Chondrocyte (in vitro differentiated cells): ENCODE measurements around the gene MYL6. TPM values are rescaled to one million over a fixed set of nuclear protein-coding genes. Genes with fewer than 3 reads are reported as not detected.
"Not testable (repeated sequence)": the region's sequence is repeated elsewhere in the genome, so short reads cannot be mapped to it uniquely, and the experiment has no call there.

Experiments
- DNase-seq: peaks from one replicate; pipeline ENCODE4 v3.0.0; 2021; ENCODE audit warnings: mixed read lengths, low spot score
- H3K27ac Mint-ChIP-seq: one replicate; pipeline ENCODE4 v1.8.0; 2021; ENCODE audit warnings: mild to moderate bottlenecking, moderate library complexity, mixed read lengths; ENCODE audit not compliant: unreplicated experiment
- H3K27me3 Mint-ChIP-seq: 2 replicates; pipeline ENCODE4 v1.8.0; 2021; ENCODE audit warnings: low read depth, mixed read lengths
- H3K36me3 Mint-ChIP-seq: 2 replicates; pipeline ENCODE4 v1.8.0; 2021; ENCODE audit warnings: low read depth, mixed read lengths
- H3K4me1 Mint-ChIP-seq: 2 replicates; pipeline ENCODE4 v1.8.0; 2021; ENCODE audit warnings: low read depth, mild to moderate bottlenecking, mixed read lengths
- H3K4me3 Mint-ChIP-seq: one replicate; pipeline ENCODE4 v1.8.0; 2021; ENCODE audit warnings: mild to moderate bottlenecking, moderate library complexity, mixed read lengths; ENCODE audit not compliant: unreplicated experiment
- H3K9me3 Mint-ChIP-seq: 2 replicates; pipeline ENCODE4 v1.8.0; 2021; ENCODE audit warnings: low read depth, mixed read lengths
- CTCF ChIP-seq: fragments of 200-600 bp; sonication (generic); IDR thresholded peaks from 2 replicates; pipeline ENCODE4 v1.5.0; 2021; ENCODE audit warnings: antibody characterized with exemption, mild to moderate bottlenecking, moderate library complexity
- total RNA-seq: library from RNA; stranded (reverse); gene quantifications from 3 replicates; pipeline ENCODE4 v1.2.1, GENCODE V29; 2021

MYL6 gene
- total RNA-seq, 1 donor from 2014 or later = 2,282 TPM

DNA sequence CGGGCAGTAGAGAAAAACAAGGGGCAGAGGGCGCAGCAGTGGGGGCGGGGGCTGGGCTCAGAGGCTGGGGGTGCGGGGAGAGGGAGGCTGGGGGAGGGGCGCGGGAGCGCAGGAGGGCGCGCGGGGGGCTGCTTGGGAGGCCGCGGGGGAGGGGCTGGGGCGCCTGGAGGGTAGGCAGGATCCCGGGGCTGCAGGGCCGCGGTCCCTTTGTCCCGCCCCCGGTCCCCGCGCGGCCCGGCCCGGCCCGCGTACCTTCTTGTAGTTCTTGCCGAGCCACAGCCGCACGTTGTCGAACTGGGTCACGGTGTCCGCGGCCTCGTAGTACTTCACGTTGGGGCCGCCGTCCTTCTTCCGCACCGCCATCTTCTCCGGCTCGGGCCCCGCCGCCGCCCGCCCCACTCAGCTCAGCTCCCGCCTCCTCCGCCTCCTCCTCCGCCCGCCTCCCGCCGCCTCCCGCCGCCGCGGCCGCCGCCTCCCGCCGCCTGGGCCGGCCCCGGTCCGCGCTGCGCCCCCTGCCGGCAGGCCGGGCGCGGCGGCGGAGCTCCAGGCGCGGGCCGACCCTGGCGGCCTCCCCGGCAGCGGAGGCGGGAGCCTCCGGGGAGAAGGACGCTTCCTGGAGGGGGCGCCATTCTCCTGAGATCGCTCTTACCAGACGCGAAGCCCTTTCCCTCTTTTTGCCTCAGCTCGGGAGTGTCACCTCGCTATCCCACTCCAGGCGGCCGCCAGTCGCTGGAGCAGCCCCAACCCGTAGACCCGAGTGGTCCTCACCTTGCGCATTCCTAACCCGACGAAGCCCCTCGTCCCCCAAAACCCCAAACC, 31.1 kb downstream of the MYL6 start, which contains the start of gene SMARCC2:
Gene SMARCC2, minus strand, starts transcription at position 385 of the 819 bp plus-strand sequence. Its CDS starts 22 bp downstream, at position 363.
- TF ChIP-seq CTCF = peak; percentile 87
- Mint-ChIP-seq H3K9me3 (no peaks in the 10 kb centered on the region), H3K4me3 (peak within 1 kb of the TSS; percentile 99), H3K4me1 (peaks cover 33% of the 10 kb centered on the region), H3K27me3 (no peaks in the 10 kb centered on the region), H3K27ac (peak within 1 kb of the TSS; percentile 99), H3K36me3 (peaks cover 8% of the 10 kb centered on the region)
- no peak for DNase-seq

GRCh38 chr12:56189918-56190694, 31.9 kb downstream of the MYL6 start:
- peaks cover 4% of the 10 kb centered on the region for H3K36me3 Mint-ChIP-seq
- TF ChIP-seq CTCF = peak; percentile 67
- H3K27me3 Mint-ChIP-seq = no peaks in the 10 kb centered on the region
- H3K27ac Mint-ChIP-seq = peak overlapping the region; percentile 99
- DNase-seq = no peak
- H3K4me1 Mint-ChIP-seq = peaks cover 33% of the 10 kb centered on the region
- peak overlapping the region; percentile 99 for H3K4me3 Mint-ChIP-seq
- H3K9me3 Mint-ChIP-seq = no peaks in the 10 kb centered on the region

- peaks cover 4% of the 10 kb centered on the region for H3K36me3 Mint-ChIP-seq
- peaks cover 33% of the 10 kb centered on the region for H3K4me1 Mint-ChIP-seq
- no peak for TF ChIP-seq CTCF
- H3K27ac Mint-ChIP-seq = peak overlapping the region; percentile 99
- no peaks in the 10 kb centered on the region for H3K27me3 Mint-ChIP-seq
- no peaks in the 10 kb centered on the region for H3K9me3 Mint-ChIP-seq
- peak overlapping the region; percentile 99 for H3K4me3 Mint-ChIP-seq
- no peak for DNase-seq
Observed at GRCh38 chr12:56190695-56191155, 32.6 kb downstream of the MYL6 start.

GRCh38 chr12:56192582-56192981, 34.4 kb downstream of the MYL6 start:
- DNase-seq = no peak
- peaks cover 37% of the 10 kb centered on the region for H3K4me1 Mint-ChIP-seq
- no peaks in the 10 kb centered on the region for H3K27me3 Mint-ChIP-seq
- TF ChIP-seq CTCF = no peak
- H3K27ac Mint-ChIP-seq = no peak overlapping the region
- no peaks in the 10 kb centered on the region for H3K9me3 Mint-ChIP-seq
- no peaks in the 10 kb centered on the region for H3K36me3 Mint-ChIP-seq
- H3K4me3 Mint-ChIP-seq = no peak overlapping the region

DNA sequence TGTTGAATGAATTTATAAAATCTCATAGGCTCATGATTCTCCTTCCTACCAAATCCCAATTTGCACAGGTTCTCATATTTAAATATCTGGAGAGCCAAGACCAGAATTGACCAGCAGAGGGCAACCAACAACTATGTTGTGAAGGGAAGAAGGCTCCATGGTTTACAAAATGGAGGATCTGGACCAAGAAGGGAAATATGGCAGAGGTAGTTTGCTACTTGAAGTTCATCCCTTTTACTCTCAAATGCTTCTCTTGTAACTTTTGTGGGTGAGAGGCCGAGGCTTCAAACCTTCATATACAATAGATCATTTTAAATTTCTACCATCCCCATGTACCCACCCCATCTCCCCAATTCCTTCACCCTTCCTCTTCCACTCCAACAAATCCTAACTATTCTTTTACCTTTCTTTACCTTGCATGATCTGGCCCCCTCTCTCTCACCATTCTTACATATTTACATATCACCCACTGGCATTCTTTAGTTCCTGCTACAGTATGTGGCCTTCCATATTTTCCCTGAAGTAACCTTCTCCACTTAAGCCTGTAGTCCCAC, 34.9 kb downstream of the MYL6 start:
- H3K36me3 Mint-ChIP-seq = no peaks in the 10 kb centered on the region
- no peak overlapping the region for H3K4me3 Mint-ChIP-seq
- DNase-seq = no peak
- H3K27me3 Mint-ChIP-seq = no peaks in the 10 kb centered on the region
- H3K4me1 Mint-ChIP-seq = peaks cover 34% of the 10 kb centered on the region
- TF ChIP-seq CTCF = peak; percentile 92
- peak overlapping the region; percentile 52 for H3K27ac Mint-ChIP-seq
- H3K9me3 Mint-ChIP-seq = no peaks in the 10 kb centered on the region

DNA sequence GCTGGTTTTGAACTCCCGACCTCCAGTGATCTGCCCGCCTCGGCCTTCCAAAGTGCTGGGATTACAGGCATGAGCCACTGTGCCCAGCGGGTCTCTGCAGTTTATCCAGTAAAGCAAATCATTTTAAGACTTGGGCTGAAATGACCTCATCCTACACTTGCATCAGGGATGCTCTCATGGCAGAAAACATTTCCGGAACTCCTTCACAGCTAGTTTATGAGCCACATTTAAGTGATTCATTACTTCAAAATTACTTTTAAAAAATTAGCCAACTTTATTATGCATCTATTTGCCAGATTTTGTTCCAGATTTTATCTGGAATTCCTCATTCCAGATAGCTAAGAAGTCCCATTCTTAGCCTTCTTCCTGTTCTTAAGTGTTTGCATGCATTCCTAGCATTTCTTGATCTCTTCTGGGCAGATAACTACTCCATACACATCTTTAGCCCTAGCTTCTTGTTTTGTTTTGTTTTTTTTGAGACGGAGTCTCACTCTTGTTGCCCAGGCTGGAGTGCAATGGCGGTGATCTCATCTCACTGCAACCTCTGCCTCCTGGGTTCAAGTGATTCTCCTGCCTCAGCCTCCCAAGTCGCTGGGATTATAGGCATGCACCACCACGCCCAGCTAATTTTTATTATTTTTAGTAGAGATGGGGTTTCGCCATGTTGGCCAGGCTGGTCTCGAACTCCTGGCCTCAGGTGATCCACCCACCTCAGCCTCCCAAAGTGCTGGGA, 38.8 kb downstream of the MYL6 start:
- H3K4me3 Mint-ChIP-seq, H3K27me3 Mint-ChIP-seq, H3K36me3 Mint-ChIP-seq, DNase-seq, H3K9me3 Mint-ChIP-seq: not testable (repeated sequence)
- H3K4me1 Mint-ChIP-seq = peaks cover 27% of the 10 kb centered on the region
- H3K27ac Mint-ChIP-seq = peak overlapping the region; percentile 91
